ENCODE measurements around the gene PIK3CD.

Gene PIK3CD

DNA sequence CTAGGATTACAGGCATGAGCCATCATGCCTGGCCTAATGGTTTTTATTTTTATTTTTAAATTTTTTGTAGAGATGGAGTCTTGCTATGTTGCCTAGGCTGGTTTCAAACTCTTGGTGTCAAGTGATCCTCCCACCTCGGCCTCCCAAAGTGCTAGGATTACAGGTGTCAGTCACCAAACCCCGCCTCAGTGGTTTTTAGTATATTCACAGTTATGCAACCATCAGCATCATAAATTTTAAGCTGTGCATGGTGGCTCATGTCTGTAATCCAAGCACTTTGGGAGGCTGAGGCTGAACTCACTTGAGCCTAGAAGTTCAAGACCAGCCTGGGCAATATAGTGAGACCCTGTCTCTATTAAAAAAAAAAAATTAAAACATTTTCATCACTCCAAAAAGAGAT, 28.6 kb downstream of the PIK3CD start:
- in situ Hi-C loops (cut with MboI; ENCODE audit: low pct_unique_long_range_greater_than_20kb, low sequenced_read_pairs) = no loop called here
- no peak for DNase-seq

DNA sequence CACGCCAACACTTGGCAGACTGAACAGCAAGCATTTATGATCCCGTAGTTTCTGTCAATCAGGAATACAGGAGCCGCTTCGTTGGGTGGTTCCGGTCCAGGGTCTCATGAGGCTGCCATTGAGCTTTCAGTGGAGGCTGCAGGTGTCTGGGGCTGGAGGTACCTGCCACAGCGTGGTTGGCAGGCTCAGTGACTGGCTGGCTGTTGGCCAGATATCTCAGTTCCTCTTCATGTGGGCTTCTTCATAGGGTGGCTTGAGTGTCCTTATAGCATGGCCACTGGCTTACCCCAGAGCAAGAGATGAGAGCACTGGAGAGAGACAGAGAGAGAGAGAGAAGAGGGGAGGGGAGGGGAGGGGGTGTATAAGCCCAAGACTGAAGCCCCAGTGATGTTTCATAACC, 29.3 kb downstream of the PIK3CD start:
- in situ Hi-C loops (cut with MboI; ENCODE audit: low pct_unique_long_range_greater_than_20kb, low sequenced_read_pairs) = no loop called here
- no peak for DNase-seq

DNA sequence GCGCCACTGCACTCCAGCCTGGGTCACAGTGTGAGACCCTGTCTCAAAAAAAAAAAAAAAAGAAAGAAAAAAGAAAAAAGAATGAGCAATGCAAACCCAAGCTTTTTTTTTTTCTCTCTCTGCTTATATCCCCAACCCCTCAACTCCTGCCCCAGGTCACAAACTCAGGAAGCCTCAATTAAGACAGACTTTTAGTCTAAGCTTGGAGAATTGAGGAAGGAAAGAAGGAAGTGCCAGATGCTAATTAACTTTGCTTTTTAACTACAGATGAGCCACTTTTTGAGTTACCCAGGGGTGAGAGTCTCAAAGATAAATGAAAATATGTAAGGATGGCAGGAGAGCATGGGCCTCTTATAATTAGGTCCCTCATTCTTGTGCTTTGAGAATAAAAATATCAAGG, 33.3 kb downstream of the PIK3CD start:
- peak; percentile 69 for DNase-seq

DNA sequence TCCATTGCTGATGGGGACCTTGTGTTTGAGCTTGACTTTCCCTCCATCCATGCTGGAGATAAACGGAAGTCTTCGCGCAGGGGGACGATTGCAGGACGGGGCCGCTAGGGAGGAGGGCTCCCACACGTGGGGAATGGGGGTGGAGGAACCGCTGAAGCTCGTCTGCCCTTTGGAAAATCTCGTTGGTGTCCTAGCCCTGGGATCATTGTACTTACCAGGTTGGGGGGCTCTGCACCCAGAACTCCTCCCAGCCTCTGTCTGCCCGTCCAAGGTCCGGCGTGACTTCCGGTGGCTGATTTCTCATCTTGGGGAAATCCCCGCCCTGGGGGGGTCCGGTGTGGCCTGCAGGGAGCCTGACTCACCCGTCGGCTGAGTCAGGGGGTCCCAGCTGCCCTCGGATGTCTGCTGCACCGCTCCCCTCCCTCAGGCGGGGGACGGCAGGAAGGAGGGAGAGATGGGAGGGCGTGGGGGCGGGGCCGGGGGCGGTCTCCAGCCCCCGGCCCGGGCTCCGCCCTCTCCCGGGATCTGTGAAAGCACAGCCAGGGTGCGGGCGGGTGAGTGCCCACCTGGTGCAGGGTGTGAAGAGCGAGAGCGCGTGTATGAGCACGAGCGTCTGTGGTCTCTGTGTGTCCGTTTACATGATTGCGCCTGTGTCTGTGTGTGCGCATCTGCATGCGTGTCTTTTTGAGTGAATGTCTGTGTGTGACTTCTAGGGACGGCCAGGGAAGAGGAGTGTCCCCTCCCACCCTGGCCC, 35.8 kb downstream of the PIK3CD start:
- in situ Hi-C loops (cut with MboI; ENCODE audit: low pct_unique_long_range_greater_than_20kb, low sequenced_read_pairs) = no loop called here
- peak; percentile 54 for DNase-seq

More for the DNA sequence above, 33.3 kb downstream of the PIK3CD start:
- in situ Hi-C loops (cut with MboI; ENCODE audit: low pct_unique_long_range_greater_than_20kb, low sequenced_read_pairs) = no loop called here

DNA sequence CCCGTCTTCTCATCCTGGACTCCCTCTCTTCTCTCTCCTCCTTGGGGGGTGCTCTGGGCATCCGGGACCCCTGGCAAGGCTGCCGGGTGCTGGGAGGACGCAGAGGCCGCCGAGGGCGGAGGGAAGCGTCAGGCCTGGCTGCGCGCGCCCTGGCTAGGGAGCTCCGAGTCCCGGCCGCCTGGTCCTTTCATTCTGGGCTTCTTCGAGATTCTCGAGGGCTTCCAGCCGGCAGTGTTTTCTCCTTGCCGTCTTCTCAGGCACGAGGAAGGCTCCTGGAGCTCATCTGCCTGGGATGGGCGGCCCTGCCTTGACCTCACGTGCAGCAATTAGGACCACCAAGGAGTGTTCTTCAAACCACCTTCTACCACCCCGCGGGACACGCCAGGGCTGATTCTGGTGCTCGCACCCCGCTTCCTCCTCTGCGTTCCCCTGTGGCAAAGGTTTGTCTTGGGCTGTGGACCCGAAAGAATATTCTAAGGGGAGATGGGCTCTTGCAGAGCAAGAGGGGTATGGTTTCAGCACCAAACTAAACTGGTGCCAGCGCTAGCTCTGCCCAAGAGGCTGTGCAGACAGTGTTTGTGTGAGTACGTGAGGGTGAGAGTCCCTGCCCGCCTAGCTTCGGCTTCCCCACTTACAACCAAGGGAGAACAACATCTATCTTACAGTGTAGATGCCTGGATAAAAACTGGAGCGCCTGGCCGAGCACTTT, 36.5 kb downstream of the PIK3CD start:
- in situ Hi-C loops (cut with MboI; ENCODE audit: low pct_unique_long_range_greater_than_20kb, low sequenced_read_pairs) = no loop called here
- no peak for DNase-seq

DNA sequence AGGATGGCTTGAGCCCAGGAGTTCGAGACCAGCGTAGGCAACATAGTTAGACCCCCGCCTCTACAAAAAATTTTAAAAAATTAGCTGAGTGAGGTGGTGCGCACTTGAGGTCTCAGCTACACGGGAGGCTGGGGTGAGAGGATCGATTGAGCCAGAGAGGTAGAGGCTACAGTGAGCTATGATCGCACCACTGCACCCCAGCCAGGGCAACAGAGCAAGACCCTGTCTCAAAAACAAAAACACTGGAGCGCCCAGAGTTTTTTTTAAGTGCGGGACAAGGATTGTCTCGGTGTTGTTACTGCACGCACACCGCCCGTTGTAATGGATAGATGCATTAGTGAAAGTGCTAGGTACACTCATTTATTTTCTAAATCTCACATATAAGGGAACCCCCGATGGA, 37.1 kb downstream of the PIK3CD start:
- DNase-seq = no peak

DNA sequence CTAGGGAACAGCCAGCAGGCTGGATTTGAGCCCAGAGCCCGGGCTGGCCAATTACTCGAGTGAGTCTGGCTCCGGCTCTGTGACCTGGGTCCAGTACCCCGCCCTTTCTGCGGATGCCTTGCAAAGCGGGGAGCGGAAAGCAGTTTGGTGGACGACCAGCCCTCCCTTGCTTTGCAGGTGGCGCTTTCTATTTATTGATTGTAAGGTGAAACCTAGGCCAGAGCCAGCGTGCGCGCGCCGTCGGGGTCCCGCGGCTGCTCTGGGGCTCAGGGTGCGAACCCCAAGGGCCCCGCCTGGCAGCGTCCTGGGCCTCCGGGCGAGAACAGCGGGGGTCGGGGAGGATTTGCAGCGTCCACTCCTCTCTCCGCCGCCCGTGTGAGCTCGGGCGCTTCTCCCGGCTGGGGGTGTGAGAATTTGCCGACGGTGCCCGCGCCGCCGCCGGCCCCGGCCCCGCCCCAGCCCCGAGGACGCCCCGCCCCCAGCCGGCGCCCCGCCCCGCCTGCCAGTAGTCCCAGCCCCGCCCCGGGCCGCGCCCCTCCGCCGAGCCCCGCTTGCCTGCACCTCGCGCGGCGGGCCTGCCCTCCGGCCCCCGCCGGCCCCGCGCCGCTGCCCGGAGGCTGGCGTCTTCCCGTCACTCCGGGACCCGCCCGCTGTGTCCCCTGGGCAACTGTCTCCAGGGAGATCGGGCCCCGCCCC, 37.6 kb downstream of the PIK3CD start:
- in situ Hi-C loops (cut with MboI; ENCODE audit: low pct_unique_long_range_greater_than_20kb, low sequenced_read_pairs) = no loop called here

More for the DNA sequence above, 37.1 kb downstream of the PIK3CD start:
- in situ Hi-C loops (cut with MboI; ENCODE audit: low pct_unique_long_range_greater_than_20kb, low sequenced_read_pairs) = no loop called here

DNA sequence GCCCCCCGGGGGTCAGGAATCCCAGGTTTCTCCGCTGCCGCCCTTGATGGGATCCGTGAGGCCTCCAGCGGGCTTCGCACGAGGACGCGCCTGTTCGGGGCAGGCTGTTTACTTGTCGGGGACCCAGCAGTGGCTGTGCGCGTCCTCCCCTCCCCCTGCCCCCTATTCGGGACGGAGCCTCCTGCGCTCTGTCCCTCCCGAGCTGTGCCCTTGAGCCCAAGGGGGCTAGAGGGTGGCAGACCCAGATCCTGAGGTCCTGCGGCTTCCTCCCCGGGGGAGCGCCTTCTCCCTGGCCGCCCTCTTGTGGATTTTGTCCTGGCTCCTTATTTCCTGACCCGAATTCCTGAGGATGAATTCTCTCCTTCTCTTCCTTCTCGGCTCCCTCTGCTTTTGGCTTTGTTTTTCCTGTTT, 38.4 kb downstream of the PIK3CD start:
- no peak for DNase-seq
- in situ Hi-C loops (cut with MboI; ENCODE audit: low pct_unique_long_range_greater_than_20kb, low sequenced_read_pairs) = no loop called here

More for the DNA sequence above, 37.6 kb downstream of the PIK3CD start:
- peak; percentile 67 for DNase-seq

DNA sequence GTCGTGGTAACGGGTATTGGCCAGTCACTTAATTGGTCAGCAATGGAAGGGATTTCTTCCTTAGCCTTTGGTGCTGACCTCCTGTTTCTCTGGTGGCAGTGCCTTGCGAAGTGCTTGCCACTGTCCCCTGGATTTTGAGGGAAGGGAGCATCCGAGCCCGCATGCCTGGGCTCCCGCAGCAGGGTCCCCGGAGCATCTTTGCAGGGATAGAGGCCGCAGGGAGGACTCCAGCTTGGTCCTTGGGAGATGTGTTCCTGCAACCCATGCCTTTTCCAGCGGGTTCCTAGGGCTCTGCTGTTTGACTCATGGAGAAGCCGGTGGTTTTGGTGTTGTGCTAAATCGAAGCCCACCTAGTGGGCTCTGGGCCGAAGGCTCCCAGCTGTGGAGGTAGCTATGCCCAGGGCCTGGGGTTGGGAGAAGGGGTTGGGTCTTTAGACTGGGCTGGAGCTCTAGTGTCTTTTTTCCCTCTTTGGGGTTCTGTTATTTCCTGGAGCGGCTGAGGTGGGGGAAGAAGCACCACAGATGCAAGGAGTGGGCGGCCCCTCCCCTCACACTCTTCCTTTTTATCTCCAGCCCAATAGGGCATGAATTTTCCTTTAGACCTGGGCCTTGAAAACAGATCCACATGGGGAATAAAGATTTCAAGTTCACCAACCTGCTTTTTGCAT, 39.0 kb downstream of the PIK3CD start:
- in situ Hi-C loops (cut with MboI; ENCODE audit: low pct_unique_long_range_greater_than_20kb, low sequenced_read_pairs) = no loop called here

DNA sequence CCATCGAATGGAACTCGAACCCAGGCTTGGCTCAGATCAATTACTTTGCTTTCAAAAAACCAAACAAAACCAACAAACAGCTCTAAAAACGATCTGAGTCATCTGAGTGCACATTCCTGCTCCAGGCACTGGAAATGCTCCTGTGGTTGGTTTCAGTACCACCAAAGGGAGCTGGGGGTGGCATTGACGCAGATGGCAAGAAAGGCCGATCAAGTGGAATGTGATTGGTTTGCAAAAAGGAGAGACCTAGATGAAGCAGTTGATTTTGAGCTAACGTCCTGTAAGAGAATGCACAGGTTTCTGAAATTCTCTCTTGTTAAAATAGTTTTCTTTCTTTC, 39.5 kb downstream of the PIK3CD start:
- DNase-seq = no peak
- in situ Hi-C loops (cut with MboI; ENCODE audit: low pct_unique_long_range_greater_than_20kb, low sequenced_read_pairs) = no loop called here

More for the DNA sequence above, 39.0 kb downstream of the PIK3CD start:
- DNase-seq = no peak

DNA sequence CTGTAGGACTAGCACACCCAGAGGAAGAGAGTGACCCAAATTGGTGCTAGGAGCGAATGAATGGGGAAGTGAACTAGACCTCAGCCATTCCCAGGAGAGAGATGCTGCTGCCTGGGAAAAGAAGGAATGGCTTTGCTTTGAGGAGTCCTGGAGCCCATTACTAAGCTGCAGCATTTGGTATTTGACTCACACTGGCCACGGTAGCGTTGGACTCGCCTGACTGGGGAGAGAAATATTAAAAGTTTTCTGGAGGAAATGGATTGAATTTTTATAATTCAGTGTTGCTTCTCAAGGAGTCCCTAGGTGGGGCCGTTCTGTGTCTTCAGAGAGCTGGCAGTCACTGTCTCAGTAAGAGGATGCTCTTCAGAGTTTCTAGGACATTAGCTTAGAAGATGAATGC, 40.2 kb downstream of the PIK3CD start:
- DNase-seq = no peak
- in situ Hi-C loops (cut with MboI; ENCODE audit: low pct_unique_long_range_greater_than_20kb, low sequenced_read_pairs) = no loop called here

DNA sequence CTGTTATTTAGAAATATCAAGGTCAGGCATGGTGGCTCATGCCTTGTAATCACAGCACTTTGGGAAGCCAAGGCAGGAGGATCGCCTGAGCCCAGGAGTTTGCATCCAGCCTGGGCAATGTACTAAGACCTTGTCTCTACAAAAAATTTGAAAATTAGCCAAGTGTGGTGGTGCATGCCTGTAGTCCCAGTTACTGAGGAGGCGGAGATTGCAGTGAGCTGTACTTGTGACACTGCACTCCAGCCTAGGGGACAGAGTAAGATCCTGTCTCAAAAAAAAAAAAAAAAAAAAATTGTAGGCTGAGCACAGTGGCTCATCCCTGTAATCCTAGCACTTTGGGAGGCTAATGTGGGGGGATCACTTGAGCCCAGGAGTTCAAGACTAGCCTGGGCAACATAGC, 45.3 kb downstream of the PIK3CD start:
- no peak for DNase-seq
- in situ Hi-C loops (cut with MboI; ENCODE audit: low pct_unique_long_range_greater_than_20kb, low sequenced_read_pairs) = no loop called here

DNA sequence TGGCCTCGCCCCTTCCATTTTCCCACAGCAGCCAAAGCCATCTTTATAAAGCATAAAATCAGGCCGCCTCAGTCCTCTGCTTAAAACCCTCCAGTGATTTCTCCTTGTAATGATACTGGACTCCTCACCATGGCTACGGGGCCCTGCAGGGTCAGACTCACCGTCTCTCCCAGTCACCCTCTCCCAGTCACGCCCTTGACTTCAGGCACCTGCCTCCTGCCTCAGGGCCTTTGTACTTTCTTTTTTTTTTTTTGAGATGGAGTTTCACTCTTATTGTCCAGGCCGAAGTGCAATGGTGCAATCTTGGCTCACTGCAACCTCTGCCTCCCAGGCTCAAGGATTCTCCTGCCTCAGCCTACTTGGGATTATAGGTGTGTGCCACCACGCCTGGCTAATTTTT, 47.8 kb downstream of the PIK3CD start:
- no peak for DNase-seq
- in situ Hi-C loops (cut with MboI; ENCODE audit: low pct_unique_long_range_greater_than_20kb, low sequenced_read_pairs) = no loop called here

DNA sequence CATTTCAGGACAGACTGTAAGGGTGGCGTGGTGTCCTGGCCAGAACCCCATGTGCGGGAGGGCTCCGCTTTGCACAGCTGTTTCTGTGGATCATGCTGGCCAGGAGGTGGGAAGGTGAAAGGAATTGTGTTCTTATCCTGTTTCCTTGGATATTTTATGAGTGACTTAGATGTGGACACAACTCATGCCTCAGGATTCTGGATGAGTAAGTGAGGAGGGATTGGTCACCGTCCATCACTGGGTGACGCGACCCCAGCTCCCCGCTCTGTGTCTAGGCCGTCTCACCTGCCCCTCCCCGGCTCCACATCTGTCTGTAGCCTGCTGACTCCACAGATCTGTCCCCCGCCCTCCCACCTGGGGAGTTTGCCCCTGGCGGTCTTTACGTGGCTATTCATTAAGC, 48.8 kb downstream of the PIK3CD start:
- no peak for DNase-seq
- in situ Hi-C loops (cut with MboI; ENCODE audit: low pct_unique_long_range_greater_than_20kb, low sequenced_read_pairs) = no loop called here

DNA sequence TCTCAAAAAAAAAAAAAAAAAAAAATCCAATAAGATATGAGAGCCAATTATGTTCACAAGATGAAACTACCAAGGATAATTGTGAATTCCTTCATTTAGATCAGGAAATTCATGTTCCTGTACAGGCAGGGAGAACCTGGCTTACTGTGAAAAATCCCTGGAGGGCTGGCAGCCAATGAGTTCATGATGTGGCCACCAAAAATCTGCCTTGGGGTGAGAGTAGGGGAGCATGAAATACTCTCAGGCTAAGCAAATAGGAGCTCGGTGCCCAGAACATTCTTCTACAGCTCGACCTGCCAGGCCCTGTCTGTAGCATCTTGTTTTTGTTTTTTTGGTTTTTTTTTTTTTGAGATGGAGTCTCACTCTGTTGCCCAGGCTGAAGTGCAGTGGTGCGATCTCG, 50.1 kb downstream of the PIK3CD start:
- in situ Hi-C loops (cut with MboI; ENCODE audit: low pct_unique_long_range_greater_than_20kb, low sequenced_read_pairs) = no loop called here
- no peak for DNase-seq

DNA sequence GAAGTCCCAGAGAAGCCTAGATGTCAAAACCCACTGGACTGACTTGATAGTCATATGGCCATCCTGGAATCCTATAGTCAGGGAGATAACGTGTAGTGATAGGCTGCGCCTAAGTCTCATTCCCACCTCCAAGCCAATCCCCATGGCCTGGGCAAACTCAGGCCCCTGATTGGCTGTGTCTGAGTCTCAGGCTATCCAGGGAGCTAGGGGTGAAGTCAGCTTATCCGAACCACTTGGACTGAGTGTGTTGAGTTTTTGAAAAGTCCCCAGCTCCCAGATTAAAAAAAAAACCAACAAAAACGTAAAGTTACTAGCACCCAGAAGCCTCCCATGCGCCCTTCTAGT, 51.6 kb downstream of the PIK3CD start:
- no peak for DNase-seq
- in situ Hi-C loops (cut with MboI; ENCODE audit: low pct_unique_long_range_greater_than_20kb, low sequenced_read_pairs) = no loop called here

DNA sequence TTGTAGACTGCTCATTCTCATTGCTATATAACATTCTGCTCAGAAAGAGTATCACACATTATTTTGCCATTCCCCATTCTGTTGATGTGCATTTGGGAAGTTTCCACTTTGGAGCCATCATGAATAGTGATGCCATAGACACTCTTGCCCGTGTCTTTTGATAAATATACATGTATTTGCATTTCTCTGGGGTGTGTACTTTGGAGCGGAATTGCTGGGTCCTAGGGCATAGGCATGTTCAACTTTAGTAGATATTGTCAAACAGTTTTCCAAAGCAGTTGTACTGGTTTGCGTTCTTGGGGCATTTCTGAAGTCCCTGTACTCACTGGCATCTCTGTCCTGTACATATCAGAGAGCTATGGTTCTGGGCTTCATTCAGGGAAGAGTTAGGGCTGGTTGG, 52.1 kb downstream of the PIK3CD start:
- in situ Hi-C loops (cut with MboI; ENCODE audit: low pct_unique_long_range_greater_than_20kb, low sequenced_read_pairs) = no loop called here
- DNase-seq = no peak

DNA sequence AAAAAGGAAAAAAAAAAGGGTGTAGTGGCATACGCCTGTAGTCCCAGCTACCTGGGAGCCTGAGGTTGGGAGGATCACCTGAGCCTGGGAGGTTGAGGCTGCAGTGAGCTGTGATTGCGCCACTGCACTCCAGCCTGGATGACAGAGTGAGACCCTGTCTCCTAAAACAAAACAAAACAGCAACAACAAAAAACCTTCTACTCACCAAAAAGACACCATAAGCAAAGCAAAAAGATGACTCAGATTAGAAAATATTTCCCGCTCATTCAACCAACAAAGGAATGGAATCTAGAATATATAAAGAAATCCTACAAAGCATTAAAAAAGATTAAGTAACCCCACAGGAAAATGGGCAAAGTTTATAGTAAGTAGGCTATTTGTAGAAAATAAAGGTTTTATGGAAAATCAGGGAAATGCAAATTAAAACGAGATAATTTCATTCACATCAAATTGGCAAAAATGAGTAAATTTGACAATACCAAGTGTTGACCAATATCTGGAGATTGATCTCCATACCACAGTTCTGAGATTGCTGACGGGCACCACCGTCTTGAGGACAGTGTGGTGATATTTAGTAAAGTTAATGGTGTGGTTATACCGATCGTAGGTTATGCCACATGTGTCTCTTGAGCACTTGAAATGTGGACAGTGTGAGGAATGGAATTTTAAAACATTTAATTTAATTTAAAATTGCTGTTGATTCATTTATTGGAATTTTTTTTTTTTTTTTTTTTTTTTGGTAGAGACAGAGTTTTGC, 54.0 kb downstream of the PIK3CD start:
- in situ Hi-C loops (cut with MboI; ENCODE audit: low pct_unique_long_range_greater_than_20kb, low sequenced_read_pairs) = no loop called here
- DNase-seq = no peak

DNA sequence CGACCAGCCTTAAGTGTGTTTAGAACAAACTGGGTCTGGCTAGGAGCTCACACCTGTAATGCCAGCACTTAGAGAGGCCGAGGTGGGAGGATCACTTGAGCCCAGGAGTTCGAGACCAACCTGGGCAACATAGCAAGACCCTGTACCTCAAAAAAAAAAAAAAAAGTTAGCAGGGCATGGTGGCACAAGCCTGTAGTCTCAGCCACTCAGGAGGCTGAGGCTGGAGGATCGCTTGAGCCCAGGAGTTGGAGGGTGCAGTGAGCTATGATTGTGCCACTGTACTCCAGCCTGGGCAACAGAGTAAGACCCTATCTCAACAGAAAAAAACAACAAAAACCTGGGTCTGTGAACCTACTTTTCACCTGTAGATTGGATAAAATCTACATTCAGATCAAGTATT, 54.6 kb downstream of the PIK3CD start:
- no peak for DNase-seq
- in situ Hi-C loops (cut with MboI; ENCODE audit: low pct_unique_long_range_greater_than_20kb, low sequenced_read_pairs) = no loop called here
